Right lobe of liver (tissue), 4 donors: Measurements from ENCODE around the gene TP53RK.

Source experiments
- CTCF ChIP-seq, 4 donors: fragments of 200-600 bp in 3 of 4; fragments of 450-650 bp in 1 of 4; IDR thresholded peaks; one replicate each; pipeline versions ENCODE4 v1.5.1 to v1.8.0; 2016 to 2022; ENCODE audit warnings: antibody characterized with exemption in 4 of 4, mild to moderate bottlenecking in 2 of 4
- POLR2A ChIP-seq: fragments of 450-650 bp; IDR thresholded peaks from one replicate; pipeline ENCODE4 v1.6.1; 2017; ENCODE audit warnings: antibody characterized with exemption, mild to moderate bottlenecking
- donor health status: DM: no; HTN: no; CAD: no.
- donor health status: DM: no; HTN: no; CAD: no.
- donor health status: DM: no; HTN: yes; CAD: no.

GRCh38 chr20:46647469-46647868 lies 41.8 kb downstream of the TP53RK start:
- TF ChIP-seq CTCF (IDR thresholded peaks at IDR 0.05) (no peak), POLR2A (no peak)
